ENCODE measurements around the gene HOXB13. TPM values are rescaled to one million over a fixed set of nuclear protein-coding genes. Genes with fewer than 3 reads are reported as not detected.

Gene HOXB13
- polyA plus RNA-seq, 1 experiment = 0.70 TPM

GRCh38 chr17:48720266-48721008, 8.1 kb downstream of the HOXB13 start:
- Histone ChIP-seq H3K27me3 (ENCODE audit: control insufficient read depth, insufficient read depth, low read length) (peaks cover 48% of the 10 kb centered on the region), H3K4me3 (ENCODE audit: low read depth, low read length) (peak overlapping the region; percentile 1; the same call in 1 of the 2 replicates), H3K36me3 (ENCODE audit: control insufficient read depth, insufficient read depth, low read length) (no peaks in the 10 kb centered on the region; the same call in 1 of the 2 replicates)
- ChIA-PET CTCF (interaction anchor here (0.6 to 10.4 kb wide), 11 partner anchors 42 to 223 kb away, joined by 3 to 152 read pairs (median 3); no protein-coding TSS in a partner anchor), POLR2A (no interaction called here)
- TF ChIP-seq CTCF (IDR thresholded peaks at IDR 0.05; ENCODE audit: insufficient read depth, low read depth, low read length) = no peak
- no peak for DNase-seq (ENCODE audit: low read depth)

- TF ChIP-seq CTCF (IDR thresholded peaks at IDR 0.05; ENCODE audit: insufficient read depth, low read depth, low read length) = no peak
- ChIA-PET CTCF (interaction anchor here (0.6 to 10.4 kb wide), 11 partner anchors 14 to 223 kb away, joined by 3 to 152 read pairs (median 4); no protein-coding TSS in a partner anchor), POLR2A (no interaction called here)
- no peaks in the 10 kb centered on the region; the same call in 1 of the 2 replicates for H3K36me3 ChIP-seq (ENCODE audit: control insufficient read depth, insufficient read depth, low read length)
- H3K4me3 ChIP-seq (ENCODE audit: low read depth, low read length) = peak overlapping the region; percentile 15
- no peak for DNase-seq (ENCODE audit: low read depth)
- H3K27me3 ChIP-seq (ENCODE audit: control insufficient read depth, insufficient read depth, low read length) = peaks cover 42% of the 10 kb centered on the region
Observed at GRCh38 chr17:48719642-48720265, 8.8 kb downstream of the HOXB13 start.

- Histone ChIP-seq H3K36me3 (ENCODE audit: control insufficient read depth, insufficient read depth, low read length) (no peaks in the 10 kb centered on the region; the same call in 1 of the 2 replicates), H3K27me3 (ENCODE audit: control insufficient read depth, insufficient read depth, low read length) (peaks cover 41% of the 10 kb centered on the region), H3K4me3 (ENCODE audit: low read depth, low read length) (peak overlapping the region; percentile 15)
- CTCF ChIA-PET = interaction anchor here (0.6 to 10.4 kb wide), 13 partner anchors 11 to 224 kb away, joined by 3 to 152 read pairs (median 3); no protein-coding TSS in a partner anchor
- TF ChIP-seq CTCF (IDR thresholded peaks at IDR 0.05; ENCODE audit: insufficient read depth, low read depth, low read length) = no peak
- POLR2A ChIA-PET = interaction anchor here (0.7 kb wide), 1 partner anchor 72 kb away, joined by 14 read pairs; no protein-coding TSS in a partner anchor
- no peak for DNase-seq (ENCODE audit: low read depth)
Observed at GRCh38 chr17:48718761-48719641, 9.5 kb downstream of the HOXB13 start.

GRCh38 chr17:48718227-48718760, 10.3 kb downstream of the HOXB13 start:
- ChIA-PET POLR2A (interaction anchor here (0.7 kb wide), 1 partner anchor 73 kb away, joined by 14 read pairs; no protein-coding TSS in a partner anchor), CTCF (interaction anchor here (0.7 to 10.4 kb wide), 5 partner anchors 10 to 160 kb away, joined by 3 to 128 read pairs (median 3); no protein-coding TSS in a partner anchor)
- Histone ChIP-seq H3K36me3 (ENCODE audit: control insufficient read depth, insufficient read depth, low read length) (no peaks in the 10 kb centered on the region; the same call in 1 of the 2 replicates), H3K4me3 (ENCODE audit: low read depth, low read length) (peak overlapping the region; percentile 15), H3K27me3 (ENCODE audit: control insufficient read depth, insufficient read depth, low read length) (peaks cover 35% of the 10 kb centered on the region)
- DNase-seq (ENCODE audit: low read depth) = no peak
- no peak for TF ChIP-seq CTCF (IDR thresholded peaks at IDR 0.05; ENCODE audit: insufficient read depth, low read depth, low read length)

Data from BJ (cell line).